Keratinocyte (primary cell): ENCODE data around the gene RBM18.

Experiments
- CTCF ChIP-seq, 3 experiments: IDR thresholded peaks in 1 of 3; conservative IDR thresholded peaks in 1 of 3; optimal IDR thresholded peaks in 1 of 3; 2 replicates in 2 of 3; 3 replicates in 1 of 3; pipeline versions ENCODE3 to v1.5.1; 2011; ENCODE audit warnings: low read length in 3 of 3, mild to moderate bottlenecking in 3 of 3, moderate library complexity in 2 of 3, control low read depth in 1 of 3, inconsistent platforms in 1 of 3; ENCODE audit not compliant: insufficient read depth in 2 of 3; ENCODE audit errors: extremely low read depth in 1 of 3
- EZH2 ChIP-seq: IDR thresholded peaks from one replicate; pipeline ENCODE4 v1.6.1; 2012; ENCODE audit warnings: inconsistent platforms, mild to moderate bottlenecking, low read length, moderate library complexity

GRCh38 chr9:122244349-122244748, 20.3 kb downstream of the RBM18 start:
- TF ChIP-seq EZH2 (no peak), CTCF (optimal IDR thresholded peaks at IDR 0.05 in 1 of 3, IDR thresholded peaks at IDR 0.05 in 1 of 3, conservative IDR thresholded peaks at IDR 0.05 in 1 of 3; ENCODE audit: extremely low read depth in 1 of 3, insufficient read depth in 2 of 3, low read length in 3 of 3) (no peak)
